IgD-negative memory B cell (primary cell): ENCODE data around the gene ANTKMT. TPM values are rescaled to one million over a fixed set of nuclear protein-coding genes. Genes with fewer than 3 reads are reported as not detected.
"Not testable (repeated sequence)": the region's sequence is repeated elsewhere in the genome, so short reads cannot be mapped to it uniquely, and the experiment has no call there.

Source experiments
- H3K27ac Mint-ChIP-seq, 3 donors: one replicate each; pipeline ENCODE4 v1.8.0; 2020 to 2022; ENCODE audit warnings: mild to moderate bottlenecking in 3 of 3, mixed read lengths in 3 of 3, moderate library complexity in 1 of 3
- H3K27me3 Mint-ChIP-seq: one replicate; pipeline ENCODE4 v1.8.0; 2021; ENCODE audit warnings: mixed read lengths
- H3K36me3 Mint-ChIP-seq: one replicate; pipeline ENCODE4 v1.8.0; 2020; ENCODE audit warnings: mild to moderate bottlenecking, mixed read lengths
- H3K4me1 Mint-ChIP-seq, 3 donors: one replicate each; pipeline ENCODE4 v1.8.0; 2020 to 2022; ENCODE audit warnings: mixed read lengths in 3 of 3, mild to moderate bottlenecking in 1 of 3
- H3K4me3 Mint-ChIP-seq, 4 donors: one replicate each; pipeline ENCODE4 v1.8.0; 2020 to 2022; ENCODE audit warnings: mild to moderate bottlenecking in 4 of 4, mixed read lengths in 4 of 4, moderate library complexity in 3 of 4
- H3K9me3 Mint-ChIP-seq, 3 donors: one replicate each; pipeline ENCODE4 v1.8.0; 2020 to 2021; ENCODE audit warnings: mixed read lengths in 3 of 3, mild to moderate bottlenecking in 1 of 3
- polyA plus RNA-seq: library from polyadenylated mRNA; unstranded; fragments of 300-500 nt; fragmentation: Illumina TruSeq; gene quantifications from one replicate; pipeline ENCODE4 v1.2.3, GENCODE V29; 2021

ANTKMT gene
- polyA plus RNA-seq, 1 donor from 2014 or later, result 84.7 TPM

GRCh38 chr16:711548-712320, 9.2 kb upstream of the ANTKMT start:
- Mint-ChIP-seq H3K27me3 (peaks cover 39% of the 10 kb centered on the region), H3K27ac (peak overlapping the region in 1 of 3 donors; percentile 28), H3K4me3 (peak overlapping the region in 1 of 4 donors; percentile 48), H3K9me3 (no peaks in the 10 kb centered on the region), H3K36me3 (no peaks in the 10 kb centered on the region), H3K4me1 (peaks cover 0 to 4% (median 3%) of the 10 kb centered on the region in 3 donors)

- not testable (repeated sequence) for H3K9me3 Mint-ChIP-seq, H3K36me3 Mint-ChIP-seq, H3K4me1 Mint-ChIP-seq
- Mint-ChIP-seq H3K27me3 (peaks cover 35% of the 10 kb centered on the region), H3K27ac (peak overlapping the region in 1 of 3 donors; percentile 71), H3K4me3 (peak overlapping the region in 1 of 4 donors; percentile 85)
Observed at GRCh38 chr16:712740-713250, 8.2 kb upstream of the ANTKMT start.

- Mint-ChIP-seq H3K9me3 (no peaks in the 10 kb centered on the region), H3K36me3 (no peaks in the 10 kb centered on the region), H3K27me3 (peaks cover 24% of the 10 kb centered on the region), H3K4me3 (peak overlapping the region; percentile 4 to 83 (median 54)), H3K27ac (peak overlapping the region; percentile 59 to 89 (median 62)), H3K4me1 (peaks cover under 1 to 4% (median 4%) of the 10 kb centered on the region in 3 donors)
Observed at GRCh38 chr16:714079-714478, 6.9 kb upstream of the ANTKMT start.

GRCh38 chr16:714558-715476, 6.1 kb upstream of the ANTKMT start, which contains the start of gene METRN:
Gene METRN, plus strand, starts transcription at chr16:715118. Its CDS starts 172 bp downstream, at chr16:715290.
- Mint-ChIP-seq H3K9me3 (no peaks in the 10 kb centered on the region), H3K4me3 (peak within 1 kb of the TSS; percentile 24 to 88 (median 72)), H3K4me1 (peaks cover 3 to 6% (median 4%) of the 10 kb centered on the region in 3 donors), H3K36me3 (no peaks in the 10 kb centered on the region), H3K27me3 (peaks cover 20% of the 10 kb centered on the region), H3K27ac (peak within 1 kb of the TSS; percentile 59 to 89 (median 62))

GRCh38 chr16:715477-716199, 5.3 kb upstream of the ANTKMT start:
- peak overlapping the region; percentile 24 to 88 (median 72) for H3K4me3 Mint-ChIP-seq
- no peaks in the 10 kb centered on the region for H3K9me3 Mint-ChIP-seq
- peaks cover 8 to 10% (median 10%) of the 10 kb centered on the region in 3 donors for H3K4me1 Mint-ChIP-seq
- H3K36me3 Mint-ChIP-seq, result no peaks in the 10 kb centered on the region
- peak overlapping the region in 1 of 3 donors; percentile 39 for H3K27ac Mint-ChIP-seq
- H3K27me3 Mint-ChIP-seq, result peaks cover 20% of the 10 kb centered on the region

GRCh38 chr16:716200-716568, 4.8 kb upstream of the ANTKMT start:
- no peaks in the 10 kb centered on the region for H3K36me3 Mint-ChIP-seq
- H3K27me3 Mint-ChIP-seq, result peaks cover 20% of the 10 kb centered on the region
- H3K4me1 Mint-ChIP-seq, result peaks cover 8 to 10% (median 8%) of the 10 kb centered on the region in 3 donors
- peak overlapping the region; percentile 24 to 88 (median 48) for H3K4me3 Mint-ChIP-seq
- H3K9me3 Mint-ChIP-seq, result no peaks in the 10 kb centered on the region
- peak overlapping the region in 1 of 3 donors; percentile 39 for H3K27ac Mint-ChIP-seq

- H3K4me3 Mint-ChIP-seq, result peak overlapping the region in 1 of 4 donors; percentile 24
- no peak overlapping the region for H3K27ac Mint-ChIP-seq
- no peaks in the 10 kb centered on the region for H3K36me3 Mint-ChIP-seq
- H3K4me1 Mint-ChIP-seq, result peaks cover 8 to 10% (median 8%) of the 10 kb centered on the region in 3 donors
- H3K9me3 Mint-ChIP-seq, result no peaks in the 10 kb centered on the region
- peaks cover 20% of the 10 kb centered on the region for H3K27me3 Mint-ChIP-seq
Observed at GRCh38 chr16:716768-717325, 4.1 kb upstream of the ANTKMT start.

GRCh38 chr16:717450-718245, 3.3 kb upstream of the ANTKMT start:
- H3K4me1 Mint-ChIP-seq, result peaks cover 8 to 9% (median 8%) of the 10 kb centered on the region in 3 donors
- H3K27me3 Mint-ChIP-seq, result peaks cover 19% of the 10 kb centered on the region
- H3K27ac Mint-ChIP-seq, result no peak overlapping the region
- no peaks in the 10 kb centered on the region for H3K36me3 Mint-ChIP-seq
- H3K4me3 Mint-ChIP-seq, result no peak overlapping the region
- no peaks in the 10 kb centered on the region for H3K9me3 Mint-ChIP-seq

GRCh38 chr16:718389-718788, 2.6 kb upstream of the ANTKMT start:
- H3K36me3 Mint-ChIP-seq, result no peaks in the 10 kb centered on the region
- H3K27ac Mint-ChIP-seq, result no peak overlapping the region
- peaks cover 6 to 8% (median 8%) of the 10 kb centered on the region in 3 donors for H3K4me1 Mint-ChIP-seq
- no peaks in the 10 kb centered on the region for H3K9me3 Mint-ChIP-seq
- peaks cover 16% of the 10 kb centered on the region for H3K27me3 Mint-ChIP-seq
- peak overlapping the region in 2 of 4 donors; percentile 33 to 87 for H3K4me3 Mint-ChIP-seq

GRCh38 chr16:718922-719321, 2.0 kb upstream of the ANTKMT start:
- Mint-ChIP-seq H3K4me3 (peak overlapping the region in 3 of 4 donors; percentile 61 to 87 (median 72)), H3K27ac (peak overlapping the region in 2 of 3 donors; percentile 87 to 95), H3K4me1 (peaks cover 6 to 8% (median 8%) of the 10 kb centered on the region in 3 donors), H3K27me3 (peaks cover 12% of the 10 kb centered on the region), H3K36me3 (no peaks in the 10 kb centered on the region), H3K9me3 (no peaks in the 10 kb centered on the region)

- Mint-ChIP-seq H3K27ac (peak overlapping the region; percentile 65 to 95 (median 89)), H3K27me3 (peaks cover 8% of the 10 kb centered on the region), H3K4me1 (peaks cover 6 to 8% (median 8%) of the 10 kb centered on the region in 3 donors), H3K4me3 (peak overlapping the region; percentile 79 to 93 (median 89)), H3K36me3 (no peaks in the 10 kb centered on the region), H3K9me3 (no peaks in the 10 kb centered on the region)
Observed at GRCh38 chr16:719815-720446, 1.0 kb upstream of the ANTKMT start.

GRCh38 chr16:720447-720989, 428 bp upstream of the ANTKMT start:
- peak overlapping the region; percentile 65 to 95 (median 89) for H3K27ac Mint-ChIP-seq
- H3K9me3 Mint-ChIP-seq, result no peaks in the 10 kb centered on the region
- H3K27me3 Mint-ChIP-seq, result peaks cover 8% of the 10 kb centered on the region
- H3K4me1 Mint-ChIP-seq, result peaks cover 6 to 10% (median 8%) of the 10 kb centered on the region in 3 donors
- no peaks in the 10 kb centered on the region for H3K36me3 Mint-ChIP-seq
- peak overlapping the region; percentile 79 to 93 (median 89) for H3K4me3 Mint-ChIP-seq
